A549 (cell line): ENCODE data around the gene STAM. TPM values are rescaled to one million over a fixed set of nuclear protein-coding genes. Genes with fewer than 3 reads are reported as not detected.

Experiments
- ATAC-seq, 2 experiments: fragments of 200-7000 bp in 1 of 2; fragments of >200 bp in 1 of 2; cut with Nextera tagmentation in 1 of 2; cut with Tn5 transposase in 1 of 2; 3 replicates each; pipeline versions ENCODE4 v1.8.0 to v1.9.1; 2018 to 2020; ENCODE audit warnings: mild to moderate bottlenecking in 1 of 2, moderate library complexity in 1 of 2
- CTCF ChIA-PET: fragments of 300-600 bp; sonication (Branson Sonifier 250); formaldehyde crosslinking; extraction: SDS; loops from one replicate; lab custom pipeline; 2021; ENCODE audit warnings: antibody characterized with exemption, inconsistent platforms; lab: Yijun Ruan, JAX
- POLR2A ChIA-PET: fragments of 350-600 bp; formaldehyde crosslinking; extraction: SDS; loops from one replicate; lab custom pipeline; 2021; ENCODE audit warnings: antibody characterized with exemption, inconsistent platforms; lab: Yijun Ruan, JAX
- DNase-seq, 2 experiments: peaks; one replicate each; pipeline versions ENCODE4 v3.0.0 to v3.0.0-alpha.2; 2011 to 2016; ENCODE audit warnings: low read depth in 1 of 2, low spot score in 1 of 2
- FAIRE-seq: peaks from 2 replicates; lab custom pipeline; 2011; peaks lifted over from hg19 to GRCh38; lab: Jason Lieb, UNC
- H3K27ac ChIP-seq, 2 experiments: fragments of >200 bp; sonication (Bioruptor Twin); formaldehyde crosslinking; 3 replicates each; pipeline ENCODE4 v1.5.1; 2016 to 2017
- H3K4me1 ChIP-seq: fragments of >200 bp; sonication (Bioruptor Twin); formaldehyde crosslinking; 3 replicates; pipeline ENCODE4 v1.6.1; 2016
- H3K4me2 ChIP-seq: fragments of >200 bp; sonication (Bioruptor Twin); formaldehyde crosslinking; 3 replicates; pipeline ENCODE4 v1.6.1; 2016
- H3K4me3 ChIP-seq: fragments of >200 bp; sonication (Bioruptor Twin); formaldehyde crosslinking; 3 replicates; pipeline ENCODE4 v1.5.1; 2016
- H3K9me3 ChIP-seq: fragments of >200 bp; sonication (Bioruptor Twin); formaldehyde crosslinking; 3 replicates; pipeline ENCODE4 v1.6.1; 2016
- BCL3 ChIP-seq: fragments of >200 bp; sonication (Bioruptor Twin); formaldehyde crosslinking; IDR thresholded peaks from 3 replicates; pipeline ENCODE4 v1.6.1; 2016
- CTCF ChIP-seq: fragments of >200 bp; sonication (Bioruptor Twin); formaldehyde crosslinking; IDR thresholded peaks from 3 replicates; pipeline ENCODE4 v1.5.1; 2016
- EHF ChIP-seq: fragments of 250-450 bp; sonication (Bioruptor Pico); IDR thresholded peaks from 2 replicates; pipeline ENCODE4 v1.5.0; 2020; ENCODE audit warnings: mild to moderate bottlenecking
- FOSB ChIP-seq: fragments of 250-450 bp; sonication (Bioruptor Pico); IDR thresholded peaks from 2 replicates; pipeline ENCODE4 v1.5.0; 2020; ENCODE audit warnings: mild to moderate bottlenecking, moderate library complexity
- FOXS1 ChIP-seq: fragments of 250-450 bp; sonication (Bioruptor Pico); IDR thresholded peaks from 2 replicates; pipeline ENCODE4 v1.5.0; 2020; ENCODE audit warnings: mild to moderate bottlenecking, moderate library complexity
- HOXB13 ChIP-seq: fragments of 250-450 bp; sonication (Bioruptor Pico); IDR thresholded peaks from 2 replicates; pipeline ENCODE4 v1.5.0; 2020; ENCODE audit warnings: low read depth, mild to moderate bottlenecking, moderate library complexity
- KDM1A ChIP-seq: fragments of 200-600 bp; sonication (generic); IDR thresholded peaks from 2 replicates; pipeline ENCODE4 v1.6.1; 2016; ENCODE audit warnings: low read depth, mild to moderate bottlenecking
- MAFK ChIP-seq: fragments of 450-650 bp; IDR thresholded peaks from 2 replicates; pipeline ENCODE4 v1.6.1; 2014; ENCODE audit not compliant: partially characterized antibody
- MAZ ChIP-seq: fragments of 150-350 bp; IDR thresholded peaks from 2 replicates; pipeline ENCODE4 v1.6.1; 2014; ENCODE audit warnings: antibody characterized with exemption, low read depth, low read length, borderline replicate concordance
- MYC ChIP-seq: IDR thresholded peaks from 2 replicates; pipeline ENCODE4 v1.6.1; 2012; ENCODE audit warnings: mild to moderate bottlenecking, inconsistent platforms, low read length, improper control_type of control experiment, borderline replicate concordance
- NFE2L2 ChIP-seq: fragments of 150-350 bp; conservative IDR thresholded peaks from 2 replicates; pipeline ENCODE4 v1.6.1; 2014; ENCODE audit warnings: low read length
- NPAS2 ChIP-seq: fragments of 250-450 bp; sonication (Bioruptor Pico); IDR thresholded peaks from 2 replicates; pipeline ENCODE4 v1.8.0; 2022; ENCODE audit warnings: mild to moderate bottlenecking, moderate library complexity, borderline replicate concordance
- RAD21 ChIP-seq, 2 experiments: fragments of >200 bp in 1 of 2; sonication (Bioruptor Twin) in 1 of 2; formaldehyde crosslinking in 1 of 2; IDR thresholded peaks in 1 of 2; conservative IDR thresholded peaks in 1 of 2; 2 replicates in 1 of 2; 3 replicates in 1 of 2; pipeline ENCODE4 v1.6.1; 2012 to 2018; ENCODE audit warnings: inconsistent platforms in 1 of 2
- RCOR1 ChIP-seq: fragments of 150-350 bp; IDR thresholded peaks from 2 replicates; pipeline ENCODE4 v1.6.1; 2014; ENCODE audit warnings: antibody characterized with exemption, low read length, low read depth
- REST ChIP-seq: fragments of 200-600 bp; sonication (generic); IDR thresholded peaks from 2 replicates; pipeline ENCODE4 v1.6.1; 2016; ENCODE audit warnings: antibody characterized with exemption, mild to moderate bottlenecking, moderate library complexity
- SMC3 ChIP-seq: fragments of >200 bp; sonication (Bioruptor Twin); formaldehyde crosslinking; IDR thresholded peaks from 3 replicates; pipeline ENCODE4 v1.6.1; 2018; ENCODE audit warnings: inconsistent platforms
- WGBS: methylation state at CpG from one replicate; pipeline ENCODE4 v1.1.6; 2017; ENCODE audit errors: missing lambda C conversion rate; 5-methylcytosine and 5-hydroxymethylcytosine counted together
- polyA plus RNA-seq, 4 experiments: library from polyadenylated mRNA; depleted of rRNA in 3 of 4; stranded (reverse); fragments of >200 nt; fragmentation: RNase III in 1 of 4; extraction: RNeasy Plus Mini Kit Qiagen cat#74134 plus additional on column Dnase treatment in 1 of 4; gene quantifications; 2 replicates in 3 of 4; 3 replicates in 1 of 4; pipeline ENCODE4 v1.2.3, GENCODE V29; 2011 to 2017

The STAM gene
- polyA plus RNA-seq, 2 of the 4 experiments (the other 2 are of a cell fraction) = 24.4 to 51.7 TPM

- no peak for FAIRE-seq
- POLR2A ChIA-PET = no interaction called here
- ATAC-seq = peak; percentile 77; a peak in 5 of 6 replicates
- no peaks in the 10 kb centered on the region for H3K4me1 ChIP-seq
- WGBS = 75% methylated on average over 8 of the region's 8 CpGs
- no peaks in the 10 kb centered on the region for H3K9me3 ChIP-seq
- no peak overlapping the region for H3K4me2 ChIP-seq
- CTCF ChIA-PET = interaction anchor here (0.7 to 2.2 kb wide), 11 partner anchors 34 to 515 kb away, joined by 3 to 13 read pairs (median 4); partner anchors contain the start of gene ST8SIA6
- no peak overlapping the region for H3K27ac ChIP-seq
- DNase-seq = peak; percentile 35 to 40
- no peak overlapping the region for H3K4me3 ChIP-seq
- TF ChIP-seq CTCF = peak; percentile 29; the same call in 2 of the 3 replicates
- no peak for TF ChIP-seq MAFK
- peak; percentile 51 to 58; a peak in 4 of 5 replicates for TF ChIP-seq RAD21 (conservative IDR thresholded peaks at IDR 0.05 in 1 of 2, IDR thresholded peaks at IDR 0.05 in 1 of 2)
- no peak for TF ChIP-seq BCL3
- peak; percentile 66 for TF ChIP-seq SMC3
Observed at GRCh38 chr10:17599089-17599488, 44.9 kb upstream of the STAM start.

- Histone ChIP-seq H3K9me3 (no peaks in the 10 kb centered on the region), H3K4me2 (no peak overlapping the region), H3K27ac (no peak overlapping the region), H3K4me1 (no peaks in the 10 kb centered on the region), H3K4me3 (no peak overlapping the region)
- FAIRE-seq (no peak), DNase-seq (no peak), ATAC-seq (no peak)
- 91% methylated on average over 6 of the region's 6 CpGs for WGBS
- CTCF ChIA-PET = interaction anchor here (0.6 to 1.8 kb wide), 7 partner anchors 8 to 610 kb away, joined by 3 to 6 read pairs (median 5); partner anchors contain the start of gene HACD1
- POLR2A ChIA-PET = no interaction called here
- TF ChIP-seq RCOR1 = no peak
Observed at GRCh38 chr10:17605936-17606335, 38.0 kb upstream of the STAM start.

- DNase-seq = no peak
- no peak overlapping the region for H3K4me2 ChIP-seq
- no peak overlapping the region for H3K27ac ChIP-seq
- CTCF ChIA-PET = interaction anchor here (0.6 to 1.8 kb wide), 11 partner anchors 9 to 610 kb away, joined by 3 to 6 read pairs (median 4); partner anchors contain the start of gene HACD1
- H3K9me3 ChIP-seq = no peaks in the 10 kb centered on the region
- WGBS = 84% methylated on average over 3 of the region's 3 CpGs
- H3K4me1 ChIP-seq = no peaks in the 10 kb centered on the region
- POLR2A ChIA-PET = no interaction called here
- H3K4me3 ChIP-seq = no peak overlapping the region
- no peak for FAIRE-seq
- ATAC-seq = no peak
- TF ChIP-seq EHF (no peak), SMC3 (no peak), MYC (no peak), FOSB (CRISPR knock-in tag) (no peak), HOXB13 (CRISPR knock-in tag) (no peak), NPAS2 (CRISPR knock-in tag) (no peak), CTCF (no peak), KDM1A (no peak), RCOR1 (no peak), NFE2L2 (no peak), REST (no peak), BCL3 (no peak), FOXS1 (CRISPR knock-in tag) (no peak), MAZ (no peak)
Observed at GRCh38 chr10:17606547-17607040, 37.4 kb upstream of the STAM start.
